H9 (cell line): ENCODE data around the gene GSN. TPM values are rescaled to one million over a fixed set of nuclear protein-coding genes. Genes with fewer than 3 reads are reported as not detected.

Experiments used
- DNase-seq: peaks from one replicate; pipeline ENCODE4 v3.0.0-alpha.2; 2017
- H2AFZ ChIP-seq: one replicate; pipeline ENCODE4 v1.6.1; 2013; ENCODE audit warnings: mild to moderate bottlenecking, low read length, control low read depth, moderate library complexity
- H2AK5ac ChIP-seq: 2 replicates; pipeline ENCODE4 v1.6.1; 2013; ENCODE audit warnings: low read length, control low read depth, mixed read lengths; ENCODE audit not compliant: insufficient read length
- H2BK120ac ChIP-seq: one replicate; pipeline ENCODE4 v1.6.1; 2013; ENCODE audit warnings: low read depth, mild to moderate bottlenecking, low read length, control low read depth, inconsistent platforms; ENCODE audit not compliant: poor library complexity, severe bottlenecking
- H2BK12ac ChIP-seq: 2 replicates; pipeline ENCODE4 v1.6.1; 2013; ENCODE audit warnings: low read length, control low read depth, mixed read lengths, low read depth; ENCODE audit not compliant: insufficient read length
- H2BK15ac ChIP-seq: 2 replicates; pipeline ENCODE4 v1.6.1; 2013; ENCODE audit warnings: low read depth, low read length, control low read depth
- H2BK20ac ChIP-seq: one replicate; pipeline ENCODE4 v1.6.1; 2013; ENCODE audit warnings: low read depth, mild to moderate bottlenecking, low read length, control low read depth, inconsistent platforms; ENCODE audit not compliant: poor library complexity, severe bottlenecking
- H2BK5ac ChIP-seq: 2 replicates; pipeline ENCODE4 v1.6.1; 2013; ENCODE audit warnings: low read length, control low read depth, mixed read lengths; ENCODE audit not compliant: insufficient read length
- H3K14ac ChIP-seq: 2 replicates; pipeline ENCODE4 v1.6.1; 2013; ENCODE audit warnings: low read length, control low read depth; ENCODE audit not compliant: insufficient read depth
- H3K18ac ChIP-seq: 2 replicates; pipeline ENCODE4 v1.6.1; 2013; ENCODE audit warnings: low read depth, mild to moderate bottlenecking, mixed read lengths, low read length, control low read depth; ENCODE audit not compliant: insufficient read length
- H3K23ac ChIP-seq: 2 replicates; pipeline ENCODE4 v1.6.1; 2013; ENCODE audit warnings: low read length, control low read depth, mixed read lengths, low read depth; ENCODE audit not compliant: insufficient read length
- H3K23me2 ChIP-seq: 2 replicates; pipeline ENCODE4 v1.6.1; 2013; ENCODE audit warnings: low read depth, mild to moderate bottlenecking, mixed read lengths, low read length, control low read depth; ENCODE audit not compliant: insufficient read length, poor library complexity, severe bottlenecking
- H3K27ac ChIP-seq: 2 replicates; pipeline ENCODE4 v1.5.1; 2013; ENCODE audit warnings: low read length, control low read depth, mixed read lengths, low read depth; ENCODE audit not compliant: insufficient read length
- H3K27me3 ChIP-seq: 2 replicates; pipeline ENCODE4 v1.6.1; 2013; ENCODE audit warnings: low read length, control low read depth, inconsistent platforms; ENCODE audit not compliant: insufficient read depth
- H3K4ac ChIP-seq: 2 replicates; pipeline ENCODE4 v1.6.1; 2013; ENCODE audit warnings: low read depth, mild to moderate bottlenecking, control low read depth, inconsistent platforms, low read length, moderate library complexity
- H3K4me1 ChIP-seq: 2 replicates; pipeline ENCODE4 v1.6.1; 2013; ENCODE audit warnings: low read length, control low read depth, inconsistent platforms; ENCODE audit not compliant: insufficient read depth
- H3K4me2 ChIP-seq: 2 replicates; pipeline ENCODE4 v1.6.1; 2013; ENCODE audit warnings: low read length, control low read depth, mixed read lengths; ENCODE audit not compliant: insufficient read length, insufficient read depth
- H3K56ac ChIP-seq: 2 replicates; pipeline ENCODE4 v1.6.1; 2013; ENCODE audit warnings: low read depth, mild to moderate bottlenecking, mixed read lengths, low read length, control low read depth; ENCODE audit not compliant: insufficient read length
- H3K79me1 ChIP-seq: 2 replicates; pipeline ENCODE4 v1.6.1; 2013; ENCODE audit warnings: low read depth, mild to moderate bottlenecking, moderate library complexity, low read length, control low read depth, inconsistent platforms; ENCODE audit not compliant: insufficient read depth, poor library complexity, severe bottlenecking
- H3K79me2 ChIP-seq: 2 replicates; pipeline ENCODE4 v1.6.1; 2013; ENCODE audit warnings: low read length, control low read depth, inconsistent platforms; ENCODE audit not compliant: insufficient read depth
- H3K9ac ChIP-seq: 2 replicates; pipeline ENCODE4 v1.6.1; 2013; ENCODE audit warnings: low read length, control low read depth, mixed read lengths; ENCODE audit not compliant: insufficient read length; ENCODE audit errors: extremely low read depth
- H3K9me3 ChIP-seq: one replicate; pipeline ENCODE4 v1.6.1; 2013; ENCODE audit warnings: low read depth, low read length, inconsistent platforms; ENCODE audit not compliant: control insufficient read depth
- H3T11ph ChIP-seq: one replicate; pipeline ENCODE4 v1.6.1; 2013; ENCODE audit warnings: mild to moderate bottlenecking, low read length, control low read depth, inconsistent platforms
- H4K20me1 ChIP-seq: one replicate; pipeline ENCODE4 v1.6.1; 2013; ENCODE audit not compliant: control insufficient read depth, insufficient read length, insufficient read depth
- H4K5ac ChIP-seq: 2 replicates; pipeline ENCODE4 v1.6.1; 2013; ENCODE audit warnings: low read depth, mild to moderate bottlenecking, mixed read lengths, low read length, control low read depth; ENCODE audit not compliant: insufficient read length
- H4K8ac ChIP-seq: replicated peaks from 2 replicates; pipeline ENCODE4 v1.6.1; 2013; ENCODE audit warnings: low read length, control low read depth, mixed read lengths, low read depth; ENCODE audit not compliant: insufficient read length
- H4K91ac ChIP-seq: 2 replicates; pipeline ENCODE4 v1.6.1; 2013; ENCODE audit warnings: low read depth, mild to moderate bottlenecking, moderate library complexity, mixed read lengths, low read length, control low read depth; ENCODE audit not compliant: insufficient read length
- H3K27ac Mint-ChIP-seq, 3 experiments: 2 replicates in 2 of 3; 3 replicates in 1 of 3; pipeline ENCODE4 v1.8.0; 2020 to 2021; ENCODE audit warnings: mixed read lengths in 3 of 3, mild to moderate bottlenecking in 1 of 3, moderate library complexity in 1 of 3
- H3K27me3 Mint-ChIP-seq: 2 replicates; pipeline ENCODE4 v1.8.0; 2021; ENCODE audit warnings: low read depth, mild to moderate bottlenecking, moderate library complexity, mixed read lengths
- H3K36me3 Mint-ChIP-seq, 3 experiments: 2 replicates in 2 of 3; 3 replicates in 1 of 3; pipeline ENCODE4 v1.8.0; 2020 to 2021; ENCODE audit warnings: low read depth in 3 of 3, mixed read lengths in 3 of 3; ENCODE audit not compliant: insufficient read depth in 1 of 3
- H3K4me1 Mint-ChIP-seq, 2 experiments: 2 replicates each; pipeline ENCODE4 v1.8.0; 2020; ENCODE audit warnings: mixed read lengths in 2 of 2
- H3K4me3 Mint-ChIP-seq, 2 experiments: 2 replicates in 1 of 2; 3 replicates in 1 of 2; pipeline ENCODE4 v1.8.0; 2020 to 2021; ENCODE audit warnings: mild to moderate bottlenecking in 2 of 2, mixed read lengths in 2 of 2, moderate library complexity in 1 of 2
- H3K9me3 Mint-ChIP-seq, 2 experiments: 2 replicates in 1 of 2; 3 replicates in 1 of 2; pipeline ENCODE4 v1.8.0; 2020; ENCODE audit warnings: mild to moderate bottlenecking in 2 of 2, mixed read lengths in 2 of 2, moderate library complexity in 1 of 2
- WGBS: extraction: QIAGEN DNeasy Blood & Tissue Kit; methylation state at CpG from one replicate; pipeline ENCODE4 v1.1.7; 2013; ENCODE audit warnings: missing lambda C conversion rate, low lambda C conversion rate, mixed read lengths; ENCODE audit not compliant: insufficient read length; ENCODE audit errors: extremely low coverage; 5-methylcytosine and 5-hydroxymethylcytosine counted together
- total RNA-seq: library from RNA; stranded (reverse); gene quantifications from 2 replicates; pipeline ENCODE4 v1.2.1, GENCODE V29; 2021
- TF ChIP-seq, protein P1 (sequence below): fragments of 200-600 bp; sonication (generic); conservative IDR thresholded peaks from 3 replicates; pipeline ENCODE4 v1.8.0; 2021; ENCODE audit warnings: antibody characterized with exemption, mild to moderate bottlenecking

The GSN gene
- total RNA-seq, 1 experiment from 2014 or later, result 14.9 TPM

DNA sequence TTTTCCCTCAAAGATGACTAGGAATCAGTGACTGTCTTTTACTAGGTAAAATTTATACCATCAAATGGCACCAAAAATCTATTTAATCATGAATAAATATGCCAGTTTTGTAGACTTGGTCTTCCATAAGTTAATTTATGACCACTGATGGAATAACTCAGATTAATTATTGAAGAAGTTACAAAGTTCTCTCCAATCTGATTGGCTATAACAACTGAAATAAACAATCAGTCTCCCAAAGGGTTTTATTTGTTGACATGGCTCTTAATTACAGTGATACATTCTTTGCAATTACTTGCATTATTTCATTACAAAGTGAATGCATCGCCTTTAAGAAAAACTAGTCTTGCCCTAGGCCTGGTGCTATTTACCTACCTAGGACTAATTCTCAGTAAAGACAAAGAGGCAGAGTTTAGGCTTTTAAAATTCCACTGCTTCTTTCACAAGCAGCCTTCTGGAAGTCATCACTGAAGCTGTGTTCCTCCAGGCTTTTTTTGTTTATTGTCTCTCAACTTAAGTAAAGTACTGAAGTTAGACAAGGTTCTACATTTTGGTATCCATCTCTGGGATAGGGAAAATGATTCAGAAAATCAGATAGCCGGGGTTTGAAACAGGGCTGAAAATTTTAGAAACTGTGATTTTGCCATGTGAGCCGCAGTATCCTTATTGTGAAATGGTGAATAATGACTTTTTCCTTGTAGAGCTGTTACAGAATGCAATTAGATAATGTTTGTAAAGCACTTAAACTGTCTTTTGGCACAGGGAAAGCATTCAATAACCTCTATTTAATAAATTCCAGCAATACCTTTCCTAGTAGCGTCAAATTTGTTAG lies 99.6 kb downstream of the GSN start:
- Mint-ChIP-seq H3K9me3 (peaks cover 0 to 5% of the 10 kb centered on the region in 2 experiments; a peak in 3 of 5 replicates), H3K36me3 (peaks cover 4 to 9% (median 6%) of the 10 kb centered on the region in 3 experiments; a peak in 6 of 7 replicates), H3K27ac (peak overlapping the region in 2 of 3 experiments; percentile 13 to 94; a peak in 4 of 7 replicates), H3K4me1 (peaks cover 14 to 39% of the 10 kb centered on the region in 2 experiments), H3K27me3 (peaks cover 39% of the 10 kb centered on the region), H3K4me3 (peak overlapping the region in 1 of 2 experiments; percentile 81; a peak in 2 of 5 replicates)
- H2BK5ac ChIP-seq, result no peak overlapping the region
- no peaks in the 10 kb centered on the region for H4K20me1 ChIP-seq
- no peaks in the 10 kb centered on the region for H3K79me1 ChIP-seq
- H3K27ac ChIP-seq, result no peak overlapping the region
- H3K4me2 ChIP-seq, result no peak overlapping the region
- H3K4ac ChIP-seq, result no peak overlapping the region
- TF ChIP-seq, protein P1, sequence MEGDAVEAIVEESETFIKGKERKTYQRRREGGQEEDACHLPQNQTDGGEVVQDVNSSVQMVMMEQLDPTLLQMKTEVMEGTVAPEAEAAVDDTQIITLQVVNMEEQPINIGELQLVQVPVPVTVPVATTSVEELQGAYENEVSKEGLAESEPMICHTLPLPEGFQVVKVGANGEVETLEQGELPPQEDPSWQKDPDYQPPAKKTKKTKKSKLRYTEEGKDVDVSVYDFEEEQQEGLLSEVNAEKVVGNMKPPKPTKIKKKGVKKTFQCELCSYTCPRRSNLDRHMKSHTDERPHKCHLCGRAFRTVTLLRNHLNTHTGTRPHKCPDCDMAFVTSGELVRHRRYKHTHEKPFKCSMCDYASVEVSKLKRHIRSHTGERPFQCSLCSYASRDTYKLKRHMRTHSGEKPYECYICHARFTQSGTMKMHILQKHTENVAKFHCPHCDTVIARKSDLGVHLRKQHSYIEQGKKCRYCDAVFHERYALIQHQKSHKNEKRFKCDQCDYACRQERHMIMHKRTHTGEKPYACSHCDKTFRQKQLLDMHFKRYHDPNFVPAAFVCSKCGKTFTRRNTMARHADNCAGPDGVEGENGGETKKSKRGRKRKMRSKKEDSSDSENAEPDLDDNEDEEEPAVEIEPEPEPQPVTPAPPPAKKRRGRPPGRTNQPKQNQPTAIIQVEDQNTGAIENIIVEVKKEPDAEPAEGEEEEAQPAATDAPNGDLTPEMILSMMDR, result no peak
- peaks cover 5% of the 10 kb centered on the region for H3K23me2 ChIP-seq
- no peak overlapping the region for H2AK5ac ChIP-seq
- H3K56ac ChIP-seq, result no peak overlapping the region
- H3K27me3 ChIP-seq, result no peaks in the 10 kb centered on the region; the same call in 1 of the 2 replicates
- no peak overlapping the region for H2AFZ ChIP-seq
- no peaks in the 10 kb centered on the region for H3K79me2 ChIP-seq
- WGBS, result no CpG with 5 or more reads among the region's 4 CpGs
- no peak overlapping the region for H2BK15ac ChIP-seq
- no peak overlapping the region for H3K23ac ChIP-seq
- no peak overlapping the region for H3K18ac ChIP-seq
- no peak overlapping the region for H3K14ac ChIP-seq
- H3K9ac ChIP-seq, result no peak overlapping the region
- H2BK12ac ChIP-seq, result no peak overlapping the region
- H4K8ac ChIP-seq, result no peak overlapping the region
- H4K5ac ChIP-seq, result no peak overlapping the region
- H3T11ph ChIP-seq, result no peak overlapping the region
- H2BK20ac ChIP-seq, result no peak overlapping the region
- no peaks in the 10 kb centered on the region for H3K9me3 ChIP-seq
- H3K4me1 ChIP-seq, result no peaks in the 10 kb centered on the region
- no peak overlapping the region for H2BK120ac ChIP-seq
- no peak overlapping the region for H4K91ac ChIP-seq
- DNase-seq, result no peak
